ENCODE data around the gene HNRNPCL4. TPM values are rescaled to one million over a fixed set of nuclear protein-coding genes. Genes with fewer than 3 reads are reported as not detected.
"Not testable (repeated sequence)": the region's sequence is repeated elsewhere in the genome, so short reads cannot be mapped to it uniquely, and the experiment has no call there.

HNRNPCL4 gene
- total RNA-seq (not detected in 2 replicates), polyA plus RNA-seq (not detected in 2 replicates)

DNA sequence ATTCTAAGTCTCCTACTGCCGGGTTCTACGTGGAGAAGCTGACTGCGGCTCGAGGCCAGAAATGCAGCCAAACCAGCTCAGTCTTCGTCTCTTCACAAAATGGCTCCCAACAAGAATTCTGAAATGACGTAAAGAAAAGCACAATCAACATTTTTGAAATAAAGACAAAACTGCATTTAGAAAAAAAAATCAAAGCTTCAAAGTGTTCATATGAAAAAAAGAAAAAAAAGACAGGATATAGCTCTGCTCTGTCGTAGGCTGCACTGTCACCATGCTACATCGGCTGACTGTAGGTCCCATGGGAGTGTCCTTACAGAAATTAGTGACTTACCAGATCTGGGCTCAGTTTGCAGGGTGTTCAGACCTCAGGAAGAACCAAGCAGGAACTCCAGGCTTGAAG is at the start of gene HNRNPCL4:
Gene HNRNPCL4, minus strand, starts transcription at position 101 of the 400 bp plus-strand sequence. CDS start 164 bp downstream, outside the sequence.
- H3K79me2 ChIP-seq; H4K20me1 ChIP-seq (ENCODE audit: insufficient read depth, poor library complexity, severe bottlenecking); H3K27ac ChIP-seq; H3K4me3 ChIP-seq; H3K9me3 ChIP-seq (ENCODE audit: low read depth); H2AFZ ChIP-seq; DNase-seq (ENCODE audit: low spot score); H3K36me3 ChIP-seq (replicated peaks; ENCODE audit: insufficient read depth, low read depth); H3K9me2 ChIP-seq (replicated peaks; ENCODE audit: insufficient read depth); H3K4me2 ChIP-seq; H3K4me1 ChIP-seq (ENCODE audit: insufficient read depth); H3K27me3 ChIP-seq: not testable (repeated sequence)
- WGBS (ENCODE audit: low lambda C conversion rate, missing lambda C conversion rate), result no CpG with 5 or more reads among the region's 8 CpGs

DNA sequence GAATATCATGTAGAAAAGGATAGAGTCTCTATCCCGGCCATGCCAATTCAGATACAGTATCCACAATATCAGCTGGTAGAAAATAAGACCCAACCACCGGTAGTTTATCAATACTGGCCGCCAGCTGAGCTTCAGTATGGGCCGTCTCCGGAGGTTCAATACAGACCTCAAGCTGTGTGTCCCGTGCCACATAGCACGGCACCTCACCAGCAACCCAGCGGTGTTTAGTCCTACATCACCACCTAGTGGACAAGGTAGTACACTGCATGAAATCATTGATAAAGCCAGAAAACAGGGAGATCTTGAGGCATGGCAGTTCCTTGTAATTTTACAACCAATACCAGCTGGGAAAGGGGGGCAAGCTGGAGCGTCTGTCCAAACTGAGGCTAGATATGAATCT is 43.3 kb upstream of the HNRNPCL4 start:
- H2AFZ ChIP-seq; H3K79me2 ChIP-seq; H3K27ac ChIP-seq; H4K20me1 ChIP-seq (ENCODE audit: insufficient read depth, poor library complexity, severe bottlenecking); H3K9me3 ChIP-seq (ENCODE audit: low read depth); H3K4me2 ChIP-seq; H3K36me3 ChIP-seq (replicated peaks; ENCODE audit: insufficient read depth, low read depth); H3K9me2 ChIP-seq (replicated peaks; ENCODE audit: insufficient read depth); DNase-seq (ENCODE audit: low spot score); H3K4me3 ChIP-seq; H3K27me3 ChIP-seq; H3K4me1 ChIP-seq (ENCODE audit: insufficient read depth): not testable (repeated sequence)
- WGBS (ENCODE audit: low lambda C conversion rate, missing lambda C conversion rate), result no CpG with 5 or more reads among the region's 9 CpGs

DNA sequence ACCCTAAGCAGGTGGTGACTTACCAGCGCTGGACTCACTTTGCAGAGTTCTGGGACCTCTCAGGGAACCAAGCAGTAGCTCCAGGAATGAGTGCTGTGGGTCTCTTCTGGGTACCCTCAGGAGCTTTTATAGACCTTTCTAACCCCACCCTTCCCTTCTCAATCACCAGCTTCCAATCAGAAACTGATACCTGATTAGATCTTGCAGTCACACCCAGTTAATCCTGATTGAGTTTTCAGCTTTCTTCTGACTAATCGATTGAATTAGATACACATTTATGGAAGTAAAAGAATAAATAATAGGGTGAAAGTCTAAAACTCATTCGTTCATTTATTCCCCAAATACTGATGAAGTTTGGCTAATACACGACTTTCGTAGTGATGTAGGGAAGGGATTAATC is 35.9 kb upstream of the HNRNPCL4 start, which contains the start of gene PRAMEF13:
Gene PRAMEF13, minus strand, starts transcription at position 101 of the 400 bp plus-strand sequence. CDS start 1,820 bp downstream, outside the sequence.
- H3K4me1 ChIP-seq (ENCODE audit: insufficient read depth); DNase-seq (ENCODE audit: low spot score); H3K9me2 ChIP-seq (replicated peaks; ENCODE audit: insufficient read depth); H4K20me1 ChIP-seq (ENCODE audit: insufficient read depth, poor library complexity, severe bottlenecking); H3K9me3 ChIP-seq (ENCODE audit: low read depth); H2AFZ ChIP-seq; H3K79me2 ChIP-seq; H3K4me2 ChIP-seq; H3K36me3 ChIP-seq (replicated peaks; ENCODE audit: insufficient read depth, low read depth); H3K27me3 ChIP-seq; H3K4me3 ChIP-seq; H3K27ac ChIP-seq: not testable (repeated sequence)
- WGBS (ENCODE audit: low lambda C conversion rate, missing lambda C conversion rate), result no CpG with 5 or more reads among the region's 5 CpGs

DNA sequence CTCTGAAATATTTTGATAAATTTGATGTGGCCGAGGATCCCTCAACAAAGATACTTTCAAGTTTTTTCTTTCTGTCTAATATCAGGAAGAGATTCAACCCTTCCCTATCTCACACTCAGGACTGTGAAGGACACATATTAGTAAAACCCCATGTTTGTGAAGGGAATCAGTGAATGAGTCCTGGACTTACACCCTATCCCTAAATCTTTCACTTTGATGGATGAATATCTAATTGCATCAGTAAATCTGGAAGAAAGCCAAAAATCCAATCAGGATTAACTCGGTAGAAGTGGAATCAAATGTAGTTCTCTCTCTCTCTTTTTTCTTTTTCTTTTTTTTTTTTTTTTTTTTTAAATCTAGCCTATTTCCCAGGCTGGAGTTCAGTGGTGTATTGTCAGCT is 6.1 kb upstream of the HNRNPCL4 start, which contains the start of gene PRAMEF9:
Gene PRAMEF9, plus strand, starts transcription at position 301 of the 400 bp plus-strand sequence. CDS start 3,433 bp downstream, outside the sequence.
- H3K9me3 ChIP-seq (ENCODE audit: low read depth); H3K4me2 ChIP-seq; H3K27me3 ChIP-seq; H3K79me2 ChIP-seq; H3K4me1 ChIP-seq (ENCODE audit: insufficient read depth); H3K27ac ChIP-seq; H3K36me3 ChIP-seq (replicated peaks; ENCODE audit: insufficient read depth, low read depth); H3K9me2 ChIP-seq (replicated peaks; ENCODE audit: insufficient read depth); H2AFZ ChIP-seq; H3K4me3 ChIP-seq; H4K20me1 ChIP-seq (ENCODE audit: insufficient read depth, poor library complexity, severe bottlenecking); DNase-seq (ENCODE audit: low spot score): not testable (repeated sequence)
- WGBS (ENCODE audit: low lambda C conversion rate, missing lambda C conversion rate), result 50% methylated on average over 1 of the region's 2 CpGs

DNA sequence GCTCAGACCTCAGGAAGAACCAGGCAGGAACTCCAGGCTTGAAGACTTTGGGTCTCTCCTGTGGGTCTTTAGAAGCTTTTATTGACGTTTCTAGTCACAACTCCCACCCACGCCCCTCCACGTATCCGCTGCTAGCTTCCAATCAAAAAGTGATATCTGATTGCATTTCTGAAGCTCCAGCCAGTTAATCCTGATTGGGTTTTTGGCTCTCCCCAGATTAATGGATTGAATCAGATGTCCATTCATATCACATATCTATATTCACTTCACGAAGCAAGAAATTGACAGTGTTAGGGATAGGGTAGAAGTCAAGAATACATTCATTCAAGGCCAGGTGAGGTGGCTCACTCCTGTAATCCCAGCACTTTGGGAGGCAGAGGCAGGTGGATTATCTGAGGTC is 9.5 kb downstream of the HNRNPCL4 start, which contains the start of gene PRAMEF26:
Gene PRAMEF26, minus strand, starts transcription at position 101 of the 400 bp plus-strand sequence. CDS start 2,914 bp downstream, outside the sequence.
- H3K79me2 ChIP-seq; H3K36me3 ChIP-seq (replicated peaks; ENCODE audit: insufficient read depth, low read depth); H3K27me3 ChIP-seq; H2AFZ ChIP-seq; DNase-seq (ENCODE audit: low spot score); H3K9me3 ChIP-seq (ENCODE audit: low read depth); H3K4me1 ChIP-seq (ENCODE audit: insufficient read depth); H3K27ac ChIP-seq; H3K4me2 ChIP-seq; H3K4me3 ChIP-seq; H3K9me2 ChIP-seq (replicated peaks; ENCODE audit: insufficient read depth); H4K20me1 ChIP-seq (ENCODE audit: insufficient read depth, poor library complexity, severe bottlenecking): not testable (repeated sequence)
- WGBS (ENCODE audit: low lambda C conversion rate, missing lambda C conversion rate), result 90% methylated on average over 1 of the region's 5 CpGs

DNA sequence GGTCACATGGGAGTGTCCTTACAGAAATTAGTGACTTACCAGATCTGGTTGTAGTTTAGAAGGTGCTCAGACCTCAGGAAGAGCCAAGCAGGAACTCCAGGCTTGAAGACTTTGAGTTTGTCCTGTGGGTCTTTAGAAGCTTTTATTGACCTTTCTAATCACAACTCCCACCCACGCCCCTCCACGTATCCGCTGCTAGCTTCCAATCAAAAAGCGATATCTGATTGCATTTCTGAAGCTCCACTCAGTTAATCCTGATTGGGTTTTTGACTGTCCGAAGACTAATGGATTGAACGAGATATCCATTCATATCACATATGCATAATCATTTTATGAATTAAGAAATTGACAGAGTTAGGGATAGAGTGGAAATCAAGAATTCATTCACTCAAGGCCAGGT is 48.7 kb downstream of the HNRNPCL4 start, which contains the start of gene HNRNPCL2:
Gene HNRNPCL2, minus strand, starts transcription at position 101 of the 400 bp plus-strand sequence. CDS start 454 bp downstream, outside the sequence.
- not testable (repeated sequence) for H2AFZ ChIP-seq; H3K4me1 ChIP-seq (ENCODE audit: insufficient read depth); DNase-seq (ENCODE audit: low spot score); H3K36me3 ChIP-seq (replicated peaks; ENCODE audit: insufficient read depth, low read depth); H3K27ac ChIP-seq; H4K20me1 ChIP-seq (ENCODE audit: insufficient read depth, poor library complexity, severe bottlenecking); H3K27me3 ChIP-seq; H3K4me3 ChIP-seq; H3K4me2 ChIP-seq; H3K79me2 ChIP-seq; H3K9me2 ChIP-seq (replicated peaks; ENCODE audit: insufficient read depth); H3K9me3 ChIP-seq (ENCODE audit: low read depth)
- WGBS (ENCODE audit: low lambda C conversion rate, missing lambda C conversion rate), result 78% methylated on average over 6 of the region's 6 CpGs

Other genes starting within 250 kb of the HNRNPCL4 start
- not detected in 2 replicates for gene PRAMEF7, start 249.0 kb downstream of the HNRNPCL4 start, total RNA-seq
- not detected in 2 replicates for gene PRAMEF7, start 249.0 kb downstream of the HNRNPCL4 start, polyA plus RNA-seq
- not detected in 2 replicates for gene PRAMEF6, start 218.1 kb downstream of the HNRNPCL4 start, total RNA-seq
- not detected in 2 replicates for gene PRAMEF6, start 218.1 kb downstream of the HNRNPCL4 start, polyA plus RNA-seq
- not detected in 2 replicates for gene PRAMEF27, start 109.1 kb downstream of the HNRNPCL4 start, total RNA-seq
- gene PRAMEF27, start 109.1 kb downstream of the HNRNPCL4 start, polyA plus RNA-seq, result not detected in 2 replicates
- gene HNRNPCL3, start 104.9 kb downstream of the HNRNPCL4 start, total RNA-seq, result not detected in 2 replicates
- not detected in 2 replicates for gene HNRNPCL3, start 104.9 kb downstream of the HNRNPCL4 start, polyA plus RNA-seq
- gene PRAMEF25, start 94.9 kb downstream of the HNRNPCL4 start, total RNA-seq, result not detected in 2 replicates
- not detected in 2 replicates for gene PRAMEF25, start 94.9 kb downstream of the HNRNPCL4 start, polyA plus RNA-seq
- gene HNRNPCL2, start 48.8 kb downstream of the HNRNPCL4 start, total RNA-seq, result not detected in 2 replicates
- gene HNRNPCL2, start 48.8 kb downstream of the HNRNPCL4 start, polyA plus RNA-seq, result not detected in 2 replicates
- not detected in 2 replicates for gene PRAMEF26, start 9.6 kb downstream of the HNRNPCL4 start, total RNA-seq
- not detected in 2 replicates for gene PRAMEF26, start 9.6 kb downstream of the HNRNPCL4 start, polyA plus RNA-seq
- gene PRAMEF9, start 6.2 kb upstream of the HNRNPCL4 start, total RNA-seq, result not detected in 2 replicates
- not detected in 2 replicates for gene PRAMEF9, start 6.2 kb upstream of the HNRNPCL4 start, polyA plus RNA-seq
- not detected in 2 replicates for gene PRAMEF13, start 35.8 kb upstream of the HNRNPCL4 start, total RNA-seq
- gene PRAMEF13, start 35.8 kb upstream of the HNRNPCL4 start, polyA plus RNA-seq, result not detected in 2 replicates
- gene PRAMEF18, start 60.5 kb upstream of the HNRNPCL4 start, total RNA-seq, result not detected in 2 replicates
- gene PRAMEF18, start 60.5 kb upstream of the HNRNPCL4 start, polyA plus RNA-seq, result not detected in 2 replicates
- not detected in 2 replicates for gene PRAMEF5, start 88.6 kb upstream of the HNRNPCL4 start, total RNA-seq
- not detected in 2 replicates for gene PRAMEF5, start 88.6 kb upstream of the HNRNPCL4 start, polyA plus RNA-seq
- not detected in 2 replicates for gene PRAMEF8, start 119.5 kb upstream of the HNRNPCL4 start, total RNA-seq
- not detected in 2 replicates for gene PRAMEF8, start 119.5 kb upstream of the HNRNPCL4 start, polyA plus RNA-seq
- not detected in 2 replicates for gene PRAMEF33, start 137.9 kb upstream of the HNRNPCL4 start, total RNA-seq
- not detected in 2 replicates for gene PRAMEF33, start 137.9 kb upstream of the HNRNPCL4 start, polyA plus RNA-seq
- not detected in 2 replicates for gene PRAMEF15, start 149.9 kb upstream of the HNRNPCL4 start, total RNA-seq
- gene PRAMEF15, start 149.9 kb upstream of the HNRNPCL4 start, polyA plus RNA-seq, result not detected in 2 replicates
- not detected in 2 replicates for gene PRAMEF14, start 181.5 kb upstream of the HNRNPCL4 start, total RNA-seq
- not detected in 2 replicates for gene PRAMEF14, start 181.5 kb upstream of the HNRNPCL4 start, polyA plus RNA-seq
- gene PRAMEF19, start 206.3 kb upstream of the HNRNPCL4 start, total RNA-seq, result not detected in 2 replicates
- not detected in 2 replicates for gene PRAMEF19, start 206.3 kb upstream of the HNRNPCL4 start, polyA plus RNA-seq
- not detected in 2 replicates for gene PRAMEF17, start 224.0 kb upstream of the HNRNPCL4 start, total RNA-seq
- gene PRAMEF17, start 224.0 kb upstream of the HNRNPCL4 start, polyA plus RNA-seq, result not detected in 2 replicates
- gene PRAMEF20, start 244.8 kb upstream of the HNRNPCL4 start, total RNA-seq, result not detected in 2 replicates
- gene PRAMEF20, start 244.8 kb upstream of the HNRNPCL4 start, polyA plus RNA-seq, result not detected in 2 replicates

Data from hepatocyte (in vitro differentiated cells).